Fibroblast of skin of abdomen (primary cell): ENCODE data around the gene TGDS.

Experiments
- DNase-seq: peaks from one replicate; pipeline ENCODE4 v3.0.0-alpha.2; 2013

Gene TGDS

GRCh38 chr13:94599877-94600276 lies 3.9 kb upstream of the TGDS start:
- DNase-seq, result no peak

GRCh38 chr13:94598281-94598680 lies 2.3 kb upstream of the TGDS start:
- DNase-seq, result no peak

DNA sequence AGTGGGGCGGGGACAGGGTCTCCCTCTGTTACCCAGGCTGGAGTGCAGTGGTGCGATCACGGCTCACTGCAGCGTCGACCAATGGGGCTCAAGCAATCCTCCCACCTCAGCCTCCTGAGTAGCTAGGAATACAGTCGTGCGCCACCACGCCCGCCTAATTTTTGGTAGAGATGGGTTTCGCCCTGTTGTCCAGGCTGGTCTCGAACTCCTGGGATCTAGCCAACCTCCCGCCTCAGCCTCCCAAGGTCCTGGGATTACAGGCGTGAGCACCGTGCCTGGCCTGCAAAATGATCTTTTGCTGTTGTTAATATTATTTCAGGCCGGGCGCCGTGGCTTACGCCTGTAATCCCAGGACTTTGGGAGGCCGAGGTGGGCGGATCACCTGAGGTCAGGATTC lies 621 bp upstream of the TGDS start:
- DNase-seq, result no peak

- no peak for DNase-seq
These were observed 677 bp downstream of the TGDS start for GRCh38 chr13:94595001-94595949.

- DNase-seq, result no peak
These were observed 5.2 kb downstream of the TGDS start for GRCh38 chr13:94590744-94591143.

DNA sequence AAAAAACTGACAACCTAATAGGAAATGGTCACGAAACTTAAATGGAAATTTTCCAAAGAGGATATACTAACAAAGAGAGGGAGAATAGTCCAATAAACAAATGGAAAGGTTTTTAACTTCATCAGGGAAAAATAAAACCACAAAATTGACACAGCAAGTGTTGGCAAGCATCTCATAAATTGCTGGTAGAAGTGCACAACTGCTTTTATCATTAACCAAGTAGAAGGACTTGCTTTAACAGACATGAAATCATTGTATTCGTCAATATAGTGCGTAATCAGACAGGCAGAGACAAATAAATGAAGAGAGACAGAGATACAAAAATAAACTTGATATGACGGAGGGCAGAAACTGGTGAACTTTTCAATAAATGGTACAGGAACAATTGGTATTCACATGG lies 7.4 kb downstream of the TGDS start:
- no peak for DNase-seq

DNA sequence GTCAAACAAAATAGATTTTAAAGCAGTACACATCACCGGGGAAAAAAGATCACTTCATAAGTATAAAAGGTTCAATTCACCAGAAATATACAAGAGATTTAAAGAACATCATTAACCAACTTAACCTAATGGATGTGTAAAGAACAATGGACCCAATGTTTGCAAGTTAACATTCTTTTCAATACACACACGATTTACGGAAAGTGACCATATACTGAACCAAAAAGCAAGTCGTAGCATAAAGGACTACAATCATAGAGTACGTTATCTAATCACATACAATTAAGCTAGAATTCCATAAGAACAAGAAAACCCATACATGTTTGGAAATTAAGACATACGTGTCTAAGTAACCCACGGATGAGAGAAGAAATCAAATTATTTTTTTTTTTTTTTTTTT lies 9.6 kb downstream of the TGDS start:
- DNase-seq, result no peak

- no peak for DNase-seq
These were observed 10.3 kb downstream of the TGDS start for GRCh38 chr13:94585543-94586101.

DNA sequence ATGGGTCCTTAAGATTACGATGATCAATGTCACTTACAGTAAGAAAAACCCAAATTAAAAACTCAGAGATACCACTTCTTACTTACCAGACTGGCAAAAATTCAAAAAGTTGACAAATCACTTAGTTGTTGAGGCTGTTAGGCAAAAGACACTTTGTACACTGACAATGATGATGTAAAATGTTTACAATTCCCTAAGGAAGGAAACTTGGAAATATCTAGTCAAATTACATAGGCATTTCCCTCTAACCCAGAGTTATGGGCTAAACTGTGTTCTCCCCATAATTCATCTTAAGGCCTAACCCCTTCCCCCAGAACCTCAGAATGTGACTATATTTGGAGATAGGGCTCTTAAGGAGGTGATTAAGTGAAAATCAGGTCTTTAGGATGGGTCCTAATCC lies 12.0 kb downstream of the TGDS start:
- no peak for DNase-seq

- no peak for DNase-seq
These were observed 16.9 kb downstream of the TGDS start for GRCh38 chr13:94579063-94579462.

- no peak for DNase-seq
These were observed 26.3 kb downstream of the TGDS start for GRCh38 chr13:94569615-94570014.

GRCh38 chr13:94568443-94568842 lies 27.5 kb downstream of the TGDS start:
- DNase-seq, result no peak

- no peak for DNase-seq
These were observed 28.4 kb downstream of the TGDS start for GRCh38 chr13:94567581-94567980.

- DNase-seq, result no peak
These were observed 34.8 kb downstream of the TGDS start for GRCh38 chr13:94561126-94561525.

GRCh38 chr13:94560116-94560515 lies 35.8 kb downstream of the TGDS start:
- DNase-seq, result no peak

GRCh38 chr13:94559222-94559795 lies 36.6 kb downstream of the TGDS start:
- no peak for DNase-seq

DNA sequence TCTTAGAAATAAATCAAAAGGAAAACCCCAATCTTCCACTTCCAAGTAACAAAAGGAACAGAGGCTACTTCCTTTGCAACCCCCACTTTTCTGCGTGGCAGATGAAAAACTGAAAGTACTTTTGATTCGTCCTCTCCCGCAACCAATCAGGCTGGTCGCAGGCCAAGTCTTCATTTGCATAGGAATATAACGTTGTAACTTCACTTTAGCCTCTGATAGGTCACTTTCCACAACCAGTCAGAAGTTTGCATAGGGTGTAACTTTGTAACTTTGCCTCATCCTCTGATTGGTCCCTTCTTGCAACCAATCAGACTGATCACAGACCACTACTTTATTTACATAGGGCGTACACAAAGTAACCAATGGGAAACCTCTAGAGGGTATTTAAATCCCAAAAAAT lies 37.2 kb downstream of the TGDS start:
- DNase-seq, result no peak

GRCh38 chr13:94557684-94558235 lies 38.2 kb downstream of the TGDS start:
- no peak for DNase-seq

DNA sequence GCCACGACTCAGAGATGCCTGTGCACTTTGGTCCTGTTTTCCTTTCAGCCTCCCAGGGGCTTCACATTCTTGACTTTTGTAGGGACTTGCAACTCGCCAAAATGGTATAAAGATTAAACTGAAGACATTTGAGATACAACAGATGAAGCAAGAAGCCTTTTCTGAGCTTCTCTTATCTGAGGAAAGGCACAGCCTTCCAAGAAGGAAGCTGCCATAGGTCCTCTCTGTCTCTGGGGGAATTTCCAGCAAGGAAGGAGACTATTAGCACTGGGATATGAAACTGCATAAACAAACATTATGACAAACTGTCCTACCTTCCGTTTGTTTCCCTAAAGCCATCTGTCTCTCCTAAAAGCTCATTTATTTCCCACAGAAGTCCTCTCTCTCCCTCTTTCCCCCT lies 39.3 kb downstream of the TGDS start:
- no peak for DNase-seq

- DNase-seq, result no peak
These were observed 39.9 kb downstream of the TGDS start for GRCh38 chr13:94556041-94556440.

GRCh38 chr13:94553766-94554165 lies 42.2 kb downstream of the TGDS start:
- no peak for DNase-seq

DNA sequence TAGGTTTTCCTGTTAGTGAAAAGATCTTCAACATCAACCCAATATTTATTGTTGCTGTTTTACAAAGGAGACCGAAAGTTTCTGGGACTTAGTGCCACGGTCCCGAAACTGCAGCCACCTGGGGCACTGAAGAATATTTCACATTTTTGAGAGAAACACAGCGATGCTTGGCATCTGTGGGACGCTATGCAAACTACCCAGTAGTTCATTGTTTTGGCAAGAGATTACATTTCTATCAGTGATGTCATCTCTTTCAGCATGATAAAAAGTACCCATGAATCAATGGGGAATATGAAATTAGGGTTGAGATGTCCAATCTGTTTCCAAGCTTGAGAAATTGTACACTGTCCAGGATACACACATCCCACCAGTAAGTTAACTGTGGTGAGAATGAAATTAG lies 43.9 kb downstream of the TGDS start:
- no peak for DNase-seq

- DNase-seq, result no peak
These were observed 45.8 kb downstream of the TGDS start for GRCh38 chr13:94550062-94550738.
